HG03064 (cell line): ENCODE data around the gene TMEM179.

Source experiments
- ATAC-seq: cut with Tn5 transposase; IDR thresholded peaks from one replicate; pipeline ENCODE4 v1.9.1; 2021; ENCODE audit warnings: low read depth; ENCODE audit not compliant: unreplicated experiment

The TMEM179 gene

DNA sequence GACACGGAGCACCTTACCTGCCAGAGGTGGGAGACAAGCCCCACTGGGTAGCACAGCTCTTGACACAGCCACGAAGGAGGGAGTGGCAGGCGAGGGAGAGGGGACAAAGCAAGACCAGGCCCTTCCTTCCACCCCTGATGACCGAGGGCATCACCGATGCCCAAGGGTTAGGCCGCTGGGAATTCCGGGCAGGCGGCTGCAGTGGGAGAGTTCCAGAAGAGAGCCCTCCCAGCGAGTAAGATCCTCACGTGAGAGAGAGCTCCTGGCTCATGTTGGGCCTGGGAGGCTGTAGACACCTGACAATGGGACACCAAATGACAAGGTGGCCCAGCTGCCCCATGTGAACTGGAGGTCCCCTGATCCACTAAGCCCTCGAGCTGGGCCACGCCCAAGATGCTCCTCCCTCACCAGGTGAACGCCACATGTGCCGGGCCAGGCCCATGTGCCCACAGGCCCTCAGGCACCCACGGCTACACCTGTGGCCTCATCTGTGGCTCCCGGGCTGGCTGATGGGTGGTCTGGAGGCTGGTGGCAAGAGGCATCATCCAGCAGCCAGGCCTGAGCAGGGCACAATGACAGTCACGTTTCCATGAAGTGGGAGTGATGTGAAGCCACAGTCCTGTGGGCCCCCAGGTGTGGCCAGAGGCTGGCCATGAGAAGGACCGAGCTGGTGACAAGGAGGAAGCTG lies 57.1 kb downstream of the TMEM179 start:
- ATAC-seq, result no peak

DNA sequence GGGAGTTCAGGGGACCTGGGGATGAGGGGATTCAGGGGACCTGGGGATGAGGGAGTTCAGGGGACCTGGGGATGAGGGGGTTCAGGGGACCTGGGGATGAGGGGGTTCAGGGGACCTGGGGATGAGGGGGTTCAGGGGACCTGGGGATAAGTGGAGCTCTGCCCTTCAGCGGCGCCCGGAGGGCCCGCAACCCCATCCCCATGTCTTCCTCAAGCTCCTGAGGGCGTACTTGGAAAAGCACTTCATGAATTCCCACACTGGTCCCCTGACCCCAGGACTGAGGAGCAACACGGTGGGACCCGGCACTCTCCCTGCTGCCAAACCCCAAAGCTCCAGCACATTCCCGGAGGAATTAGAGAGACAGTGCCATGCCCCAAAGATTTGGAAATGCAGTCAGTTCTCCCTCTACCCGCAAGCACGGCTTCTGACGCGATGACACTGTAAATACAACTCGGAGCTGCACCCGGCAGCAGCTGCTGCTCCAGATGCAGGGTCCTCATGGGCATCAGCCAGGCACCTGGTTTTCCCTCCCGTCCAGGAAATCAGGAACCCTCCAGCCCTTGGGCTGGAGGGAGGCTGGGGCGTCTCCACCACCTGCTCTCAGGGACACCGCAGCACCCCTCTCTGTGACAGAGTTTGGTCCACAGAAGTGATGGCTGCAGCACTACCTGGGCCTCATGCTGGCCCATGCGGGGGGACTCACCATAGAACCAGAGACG lies 57.8 kb downstream of the TMEM179 start:
- no peak for ATAC-seq

DNA sequence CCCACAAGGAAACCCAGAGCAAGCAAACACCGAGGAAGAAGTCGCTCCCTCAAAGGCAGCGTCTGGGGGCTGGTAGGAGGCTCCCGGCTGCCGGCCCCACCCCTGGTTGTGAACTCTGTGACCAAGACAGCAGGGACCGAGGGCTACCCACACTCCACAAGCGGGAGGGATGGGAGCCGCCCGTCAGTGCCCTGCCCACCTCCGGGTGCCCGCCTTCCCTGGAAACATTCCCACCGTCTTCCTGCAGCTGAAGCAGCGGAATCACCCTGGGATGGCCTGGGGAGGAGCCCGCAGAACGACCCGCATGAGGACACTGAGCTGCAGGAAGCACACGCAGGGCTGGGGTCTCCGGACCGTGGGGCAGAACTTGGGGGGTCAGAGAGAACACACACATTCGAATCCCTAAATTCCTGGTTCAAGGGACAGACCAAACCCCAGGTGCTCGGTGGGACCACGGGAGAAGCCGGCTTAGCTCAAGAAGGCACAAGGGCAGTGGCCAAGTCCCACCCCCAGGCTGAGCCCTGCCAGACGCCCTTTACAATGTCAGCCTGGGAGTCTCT lies 58.5 kb downstream of the TMEM179 start:
- no peak for ATAC-seq

DNA sequence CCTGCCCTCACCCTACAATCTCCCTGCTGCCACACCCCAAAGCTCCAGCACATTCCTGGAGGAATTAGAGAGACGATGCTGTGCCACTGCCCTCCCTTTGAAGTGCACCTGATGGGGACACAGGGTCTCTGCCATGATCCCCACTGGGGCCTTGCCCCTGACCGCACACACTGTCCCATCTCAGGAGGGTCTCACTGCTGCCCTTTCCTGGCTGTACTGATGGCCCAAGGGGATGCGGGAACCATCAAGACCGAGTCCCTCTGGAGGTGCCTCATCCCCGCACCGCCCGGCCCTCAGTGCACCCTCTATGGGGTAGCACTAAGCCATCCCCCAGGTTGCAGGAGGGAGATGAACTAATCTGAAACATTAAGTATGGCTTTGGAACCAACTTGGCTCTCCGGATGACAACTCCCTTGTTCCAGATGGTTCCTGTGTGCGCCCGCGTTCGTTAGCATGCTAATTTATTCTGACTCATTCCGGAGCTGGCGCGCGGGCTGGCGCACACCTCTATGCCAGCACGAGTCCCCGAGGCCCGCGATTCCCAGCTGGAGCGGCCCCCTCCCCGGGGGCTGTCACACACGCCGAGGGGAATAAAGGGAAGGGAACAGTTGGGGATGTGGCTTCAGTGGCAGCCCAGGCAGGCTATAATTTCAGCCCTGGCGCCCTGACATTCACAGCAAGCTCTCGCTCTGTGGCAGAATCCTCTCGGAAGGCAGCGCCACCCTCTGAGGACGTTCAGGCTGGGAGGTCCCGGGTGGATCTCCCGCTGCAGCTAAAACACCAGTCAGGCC lies 59.2 kb downstream of the TMEM179 start:
- no peak for ATAC-seq

DNA sequence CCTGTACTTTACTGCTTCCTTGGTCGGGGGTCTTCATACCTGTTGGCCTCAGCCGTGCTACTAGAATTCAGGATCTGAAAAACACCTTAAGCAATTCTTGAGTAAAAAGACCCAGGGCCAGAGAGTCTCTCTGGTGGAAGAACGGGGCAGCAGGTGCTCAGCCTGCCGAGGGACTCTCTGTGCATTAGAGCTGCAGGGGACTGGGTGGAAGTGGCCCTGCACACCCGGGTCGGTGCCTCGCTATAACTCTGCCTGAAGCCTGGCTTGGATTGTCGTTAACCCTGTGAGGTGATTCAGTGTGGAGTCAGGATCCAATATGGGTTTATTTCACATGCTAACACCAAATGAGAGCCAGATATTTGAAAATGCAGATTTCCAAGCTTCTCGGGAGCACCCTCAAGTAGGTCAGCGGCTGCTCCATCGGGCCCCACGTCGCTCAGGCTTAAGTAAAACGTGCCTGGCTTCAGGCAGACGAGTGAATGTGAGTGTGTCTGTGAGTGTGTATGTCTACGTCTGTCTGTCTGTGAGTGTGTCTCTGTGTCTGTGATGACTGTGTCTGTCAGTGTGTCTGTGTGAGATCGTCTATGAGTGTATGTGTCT lies 60.1 kb downstream of the TMEM179 start:
- ATAC-seq, result no peak

DNA sequence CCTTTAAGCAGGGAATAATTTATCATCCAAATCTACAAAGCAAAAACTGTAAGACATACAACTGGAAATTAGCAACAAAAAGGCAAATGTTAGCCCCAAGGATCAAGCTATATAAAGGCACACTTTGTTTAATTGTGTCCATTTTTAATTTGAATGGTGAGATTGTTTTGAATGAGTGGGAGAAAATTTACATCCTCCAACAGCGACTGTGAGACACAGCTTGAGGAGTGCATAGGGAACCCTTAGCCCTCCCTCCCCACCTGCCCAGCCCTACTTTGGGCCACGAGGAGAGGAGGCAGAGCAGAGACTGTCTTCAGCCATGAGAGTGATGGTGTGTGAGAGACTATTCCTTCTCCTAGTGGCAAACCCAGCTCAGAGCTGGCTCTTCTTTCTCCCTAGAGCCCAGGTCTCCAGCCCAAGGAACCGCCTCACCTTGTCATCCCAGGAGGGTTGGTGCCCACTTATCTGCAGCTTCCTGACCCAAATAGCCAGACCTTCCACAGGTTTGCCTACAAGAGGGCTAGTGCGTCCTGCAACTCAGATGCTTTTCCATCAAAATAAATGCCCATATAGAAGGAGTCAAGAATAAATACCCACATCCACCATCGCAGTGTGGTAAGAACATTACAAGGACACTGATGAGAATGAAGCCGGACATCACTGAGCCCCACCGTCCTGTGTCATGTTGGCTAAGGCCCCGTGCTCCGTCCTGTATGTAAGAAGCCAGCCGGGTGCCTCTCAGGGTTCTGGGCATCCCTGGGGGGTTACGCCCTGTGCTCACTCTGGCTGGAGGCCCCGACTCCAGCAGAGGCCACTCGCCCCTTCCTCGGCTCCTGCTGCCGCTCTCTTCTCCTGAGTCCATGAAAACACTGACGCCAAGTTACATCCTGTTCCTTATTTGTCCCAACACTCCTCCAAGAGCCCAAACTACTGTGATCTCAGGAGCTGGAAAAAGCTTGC lies 61.4 kb downstream of the TMEM179 start:
- no peak for ATAC-seq

DNA sequence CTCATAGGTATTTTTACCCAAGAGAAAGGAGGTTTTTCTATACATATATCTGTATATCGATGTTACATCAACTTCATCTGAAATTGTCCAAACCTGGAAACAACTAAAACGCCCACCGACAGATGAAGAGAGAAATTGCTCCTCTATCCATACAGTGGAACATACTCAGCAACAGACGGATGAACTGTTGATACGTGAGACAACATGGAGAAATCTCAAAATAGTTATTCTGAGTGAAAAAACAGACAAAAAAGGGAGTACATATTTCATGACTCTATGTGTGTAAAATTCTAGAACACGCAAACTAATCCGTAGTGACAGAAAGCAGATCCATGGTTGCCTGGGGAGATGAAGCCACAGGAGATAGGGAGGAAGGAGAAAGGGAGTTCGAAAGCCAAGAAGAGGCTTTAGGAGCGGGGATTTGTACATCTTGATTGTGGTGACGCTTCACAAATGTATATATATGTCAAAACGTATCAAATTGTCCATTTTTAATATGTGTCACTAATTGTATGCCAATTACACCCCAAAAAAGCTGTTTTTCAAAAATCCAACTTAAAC lies 62.6 kb downstream of the TMEM179 start:
- ATAC-seq, result no peak
